Suprapubic skin (tissue), 4 donors: ENCODE results near the gene LRG1. TPM values are rescaled to one million over a fixed set of nuclear protein-coding genes. Genes with fewer than 3 reads are reported as not detected.
"Not testable (repeated sequence)": the region's sequence is repeated elsewhere in the genome, so short reads cannot be mapped to it uniquely, and the experiment has no call there.

Experiments
- DNase-seq, 2 donors: peaks; one replicate each; pipeline ENCODE4 v3.0.0-alpha.2; 2019; ENCODE audit warnings: low spot score in 2 of 2
- H3K27ac ChIP-seq: fragments of 200-600 bp; sonication (generic); one replicate; pipeline ENCODE4 v1.5.1; 2019
- H3K27me3 ChIP-seq: fragments of 200-600 bp; sonication (generic); one replicate; pipeline ENCODE4 v1.5.1; 2019
- H3K36me3 ChIP-seq: fragments of 200-600 bp; sonication (generic); one replicate; pipeline ENCODE4 v1.5.1; 2019
- H3K4me1 ChIP-seq: fragments of 200-600 bp; sonication (generic); one replicate; pipeline ENCODE4 v1.5.1; 2019
- H3K4me3 ChIP-seq: fragments of 200-600 bp; sonication (generic); one replicate; pipeline ENCODE4 v1.5.1; 2019; ENCODE audit warnings: mild to moderate bottlenecking
- H3K9me3 ChIP-seq: fragments of 200-600 bp; sonication (generic); one replicate; pipeline ENCODE4 v1.5.1; 2019
- CTCF ChIP-seq, 2 donors: fragments of 200-600 bp in 1 of 2; fragments of 450-650 bp in 1 of 2; sonication (generic) in 1 of 2; IDR thresholded peaks; one replicate each; pipeline ENCODE4 v1.5.1; 2016 to 2019; ENCODE audit warnings: antibody characterized with exemption in 2 of 2, mild to moderate bottlenecking in 1 of 2, moderate library complexity in 1 of 2
- EP300 ChIP-seq: sonication (generic); formaldehyde crosslinking; IDR thresholded peaks from one replicate; pipeline ENCODE4 v1.6.1; 2017; ENCODE audit warnings: antibody characterized with exemption
- POLR2A ChIP-seq, 2 donors: fragments of 450-650 bp; IDR thresholded peaks; one replicate each; pipeline ENCODE4 v1.6.1; 2017; ENCODE audit warnings: antibody characterized with exemption in 2 of 2, mild to moderate bottlenecking in 2 of 2, moderate library complexity in 2 of 2
- POLR2AphosphoS5 ChIP-seq, 3 donors: sonication (generic); formaldehyde crosslinking; IDR thresholded peaks; one replicate each; pipeline ENCODE4 v1.6.1; 2017; ENCODE audit warnings: antibody characterized with exemption in 3 of 3
- WGBS: methylation state at CpG from one replicate; pipeline ENCODE4 v1.1.5; 2018; 5-methylcytosine and 5-hydroxymethylcytosine counted together
- total RNA-seq, 4 donors: library from RNA; depleted of rRNA; stranded (reverse); fragments of >200 nt; gene quantifications; one replicate each; pipeline ENCODE4 v1.1.0, GENCODE V29; 2016

The LRG1 gene
- total RNA-seq, 4 donors from 2014 or later = 4.5 to 8.0 (median 6.3) TPM

GRCh38 chr19:4570916-4571304 is 31.1 kb upstream of the LRG1 start:
- no peak for DNase-seq
- Histone ChIP-seq H3K27ac (no peak overlapping the region), H3K9me3 (no peaks in the 10 kb centered on the region), H3K4me3 (no peak overlapping the region), H3K27me3 (peaks cover 41% of the 10 kb centered on the region), H3K4me1 (peaks cover 13% of the 10 kb centered on the region), H3K36me3 (no peaks in the 10 kb centered on the region)
- 84% methylated on average over 5 of the region's 5 CpGs for WGBS
- TF ChIP-seq POLR2A (IDR thresholded peaks at IDR 0.05) = no peak
- TF ChIP-seq POLR2AphosphoS5 (IDR thresholded peaks at IDR 0.05) = no peak
- TF ChIP-seq CTCF (IDR thresholded peaks at IDR 0.05) = no peak
- no peak for TF ChIP-seq EP300

GRCh38 chr19:4570402-4570801 is 30.6 kb upstream of the LRG1 start:
- Histone ChIP-seq H3K9me3 (no peaks in the 10 kb centered on the region), H3K27me3 (peaks cover 37% of the 10 kb centered on the region), H3K27ac (no peak overlapping the region), H3K4me1 (peaks cover 12% of the 10 kb centered on the region), H3K4me3 (no peak overlapping the region), H3K36me3 (no peaks in the 10 kb centered on the region)
- 83% methylated on average over 11 of the region's 11 CpGs for WGBS
- DNase-seq = no peak
- TF ChIP-seq CTCF (IDR thresholded peaks at IDR 0.05) (no peak), EP300 (no peak), POLR2AphosphoS5 (IDR thresholded peaks at IDR 0.05) (no peak), POLR2A (IDR thresholded peaks at IDR 0.05) (no peak)

- DNase-seq = no peak
- Histone ChIP-seq H3K4me1 (no peaks in the 10 kb centered on the region), H3K9me3 (no peaks in the 10 kb centered on the region), H3K27ac (no peak overlapping the region), H3K4me3 (no peak overlapping the region), H3K27me3 (peaks cover 22% of the 10 kb centered on the region), H3K36me3 (no peaks in the 10 kb centered on the region)
- TF ChIP-seq POLR2AphosphoS5 (IDR thresholded peaks at IDR 0.05) (no peak), EP300 (no peak), POLR2A (IDR thresholded peaks at IDR 0.05) (no peak)
- 68% methylated on average over 7 of the region's 7 CpGs for WGBS
Observed at GRCh38 chr19:4568886-4569285, 29.1 kb upstream of the LRG1 start.

GRCh38 chr19:4567584-4568071 is 27.8 kb upstream of the LRG1 start:
- Histone ChIP-seq H3K9me3 (no peaks in the 10 kb centered on the region), H3K27me3 (peaks cover 17% of the 10 kb centered on the region), H3K4me1 (no peaks in the 10 kb centered on the region), H3K36me3 (no peaks in the 10 kb centered on the region), H3K27ac (no peak overlapping the region), H3K4me3 (no peak overlapping the region)
- 47% methylated on average over 14 of the region's 14 CpGs for WGBS
- TF ChIP-seq CTCF (IDR thresholded peaks at IDR 0.05) (peak; percentile 34 to 65), EP300 (no peak)
- DNase-seq = peak in 1 of 2 donors; percentile 74

GRCh38 chr19:4566402-4567051 is 26.7 kb upstream of the LRG1 start:
- no peaks in the 10 kb centered on the region for H3K9me3 ChIP-seq
- no peaks in the 10 kb centered on the region for H3K36me3 ChIP-seq
- TF ChIP-seq POLR2AphosphoS5 (IDR thresholded peaks at IDR 0.05) (no peak), POLR2A (IDR thresholded peaks at IDR 0.05) (no peak), EP300 (no peak), CTCF (IDR thresholded peaks at IDR 0.05) (no peak)
- 87% methylated on average over 33 of the region's 35 CpGs for WGBS
- DNase-seq = no peak
- H3K4me3 ChIP-seq = no peak overlapping the region
- no peaks in the 10 kb centered on the region for H3K4me1 ChIP-seq
- H3K27me3 ChIP-seq = peaks cover 11% of the 10 kb centered on the region
- H3K27ac ChIP-seq = no peak overlapping the region

GRCh38 chr19:4563562-4563961 is 23.7 kb upstream of the LRG1 start:
- H3K4me3 ChIP-seq, H3K9me3 ChIP-seq, H3K36me3 ChIP-seq, H3K27ac ChIP-seq, H3K4me1 ChIP-seq, DNase-seq: not testable (repeated sequence)
- H3K27me3 ChIP-seq = peaks cover 11% of the 10 kb centered on the region
- WGBS = 83% methylated on average over 5 of the region's 5 CpGs

GRCh38 chr19:4562085-4562484 is 22.2 kb upstream of the LRG1 start:
- Histone ChIP-seq H3K27me3 (peaks cover 11% of the 10 kb centered on the region), H3K4me1 (peaks cover 11% of the 10 kb centered on the region)
- WGBS = 65% methylated on average over 6 of the region's 7 CpGs
- DNase-seq, H3K9me3 ChIP-seq, H3K4me3 ChIP-seq, H3K36me3 ChIP-seq, H3K27ac ChIP-seq: not testable (repeated sequence)
